Epithelial cell of esophagus (primary cell): ENCODE measurements around the gene ISCU.

ENCODE experiments used
- DNase-seq: peaks from one replicate; pipeline ENCODE4 v3.0.0; 2010; ENCODE audit warnings: low read depth
- H3K4me3 ChIP-seq: 2 replicates; pipeline ENCODE4 v1.5.1; 2011; ENCODE audit warnings: mild to moderate bottlenecking, low read length, control low read depth
- CTCF ChIP-seq: IDR thresholded peaks from 2 replicates; pipeline ENCODE4 v1.5.1; 2011; ENCODE audit warnings: low read depth, mild to moderate bottlenecking, low read length, control low read depth, inconsistent platforms; ENCODE audit not compliant: insufficient read depth; ENCODE audit errors: missing control alignments

Gene ISCU

DNA sequence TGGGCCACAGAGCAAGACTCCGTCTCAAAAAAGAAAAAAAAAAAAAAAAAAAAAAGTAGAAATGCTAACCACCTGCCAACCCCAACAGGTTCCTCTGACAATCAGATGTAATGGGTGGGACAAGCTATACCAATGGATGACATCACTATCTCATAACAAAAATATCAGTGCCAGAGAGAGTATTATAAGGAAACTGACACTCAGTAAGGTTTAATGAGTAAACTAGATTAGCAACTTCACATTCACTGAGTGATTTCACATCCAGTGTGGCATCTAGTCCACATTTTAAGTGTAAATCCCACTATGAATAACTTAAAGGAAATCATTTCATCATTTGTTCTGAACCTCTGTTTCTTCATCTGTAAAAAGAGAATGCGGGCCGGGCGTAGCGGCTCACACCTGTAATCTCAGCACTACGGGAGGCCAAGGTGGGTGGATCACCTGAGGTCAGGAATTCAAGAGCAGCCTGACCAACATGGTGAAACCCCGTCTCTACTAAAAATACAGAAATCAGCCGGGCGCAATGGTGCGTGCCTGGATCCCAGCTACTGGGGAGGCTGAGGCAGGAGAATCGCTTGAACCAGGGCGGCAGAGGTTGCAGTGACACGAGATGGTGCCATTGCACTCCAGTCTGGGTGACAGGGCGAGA lies 3.3 kb upstream of the ISCU start:
- no peak for DNase-seq
- TF ChIP-seq CTCF: no peak

GRCh38 chr12:108559748-108560147 lies 2.6 kb upstream of the ISCU start:
- DNase-seq: no peak
- TF ChIP-seq CTCF: no peak
- peak overlapping the region; percentile 98 for H3K4me3 ChIP-seq

More for the DNA sequence above, 3.3 kb upstream of the ISCU start:
- no peak overlapping the region for H3K4me3 ChIP-seq

- H3K4me3 ChIP-seq: peak overlapping the region; percentile 98
- peak; percentile 29 for DNase-seq
- TF ChIP-seq CTCF: no peak
Observed at GRCh38 chr12:108560321-108560721, 2.1 kb upstream of the ISCU start.

- peak; percentile 89 for DNase-seq
- no peak for TF ChIP-seq CTCF
- peak within 1 kb of the TSS; percentile 98 for H3K4me3 ChIP-seq
Observed at GRCh38 chr12:108560752-108561719, 1.4 kb upstream of the ISCU start, which contains the start of gene SART3. Gene SART3 (minus strand): TSS chr12:108561173. CDS start chr12:108561154, 19 bp downstream.

GRCh38 chr12:108561852-108562347 lies 496 bp upstream of the ISCU start:
- DNase-seq: no peak
- no peak for TF ChIP-seq CTCF
- H3K4me3 ChIP-seq: peak overlapping the region; percentile 98

DNA sequence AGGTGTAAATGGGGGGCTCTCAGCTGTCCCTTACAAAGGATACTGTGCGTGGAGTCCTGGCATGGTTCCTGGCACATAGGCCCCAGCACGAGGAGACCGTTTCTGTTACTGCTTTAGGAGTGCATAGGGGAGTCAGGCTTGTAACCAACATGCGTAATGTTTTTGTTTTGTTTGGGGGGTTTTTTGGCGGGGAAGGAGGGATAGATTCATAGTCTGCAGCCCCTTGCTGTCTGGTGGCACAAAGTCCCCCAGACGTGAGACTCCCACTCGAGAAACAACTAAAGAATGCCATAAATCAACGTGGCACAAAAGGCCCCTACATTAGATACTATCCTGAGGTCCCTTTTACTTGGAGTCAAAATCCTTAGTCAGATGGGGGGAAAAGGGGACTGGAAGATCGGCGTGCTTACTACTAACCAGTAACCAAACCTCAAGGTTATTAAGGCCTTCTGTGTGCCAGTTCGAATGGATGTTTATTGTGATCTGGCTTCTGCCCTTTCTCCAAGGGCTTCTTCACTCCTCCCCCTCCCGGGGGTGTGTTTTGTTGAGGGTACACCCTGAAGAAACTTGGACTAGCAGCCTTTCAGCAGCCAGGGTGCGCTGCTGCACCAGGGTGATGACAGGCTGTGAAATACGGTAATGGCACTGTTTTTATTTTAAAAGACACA lies 874 bp downstream of the ISCU start:
- peak overlapping the region; percentile 94 for H3K4me3 ChIP-seq
- peak; percentile 87 for DNase-seq
- peak; percentile 95 for TF ChIP-seq CTCF
